ENCODE results near the gene TNRC18.

TNRC18 gene

DNA sequence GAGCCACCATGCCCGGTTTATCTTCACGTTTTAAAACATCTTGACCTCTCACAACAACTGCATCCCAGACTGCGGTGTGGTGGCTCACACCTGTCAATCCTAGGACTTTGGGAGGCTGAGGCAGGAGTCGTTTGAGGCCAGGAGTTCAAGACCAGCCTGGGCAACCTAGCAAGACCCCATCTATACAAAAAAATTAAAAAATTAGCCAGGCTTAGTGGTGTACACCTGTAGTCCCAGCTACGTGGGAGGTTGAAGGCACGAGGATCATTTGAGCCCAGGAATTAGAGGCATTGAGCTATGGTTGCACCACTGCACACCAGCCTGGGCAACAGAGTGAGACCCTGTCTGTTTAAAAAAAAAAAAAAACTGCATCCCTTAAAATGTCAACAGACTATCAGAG lies 20.2 kb downstream of the TNRC18 start:
- DNase-seq, result no peak

DNA sequence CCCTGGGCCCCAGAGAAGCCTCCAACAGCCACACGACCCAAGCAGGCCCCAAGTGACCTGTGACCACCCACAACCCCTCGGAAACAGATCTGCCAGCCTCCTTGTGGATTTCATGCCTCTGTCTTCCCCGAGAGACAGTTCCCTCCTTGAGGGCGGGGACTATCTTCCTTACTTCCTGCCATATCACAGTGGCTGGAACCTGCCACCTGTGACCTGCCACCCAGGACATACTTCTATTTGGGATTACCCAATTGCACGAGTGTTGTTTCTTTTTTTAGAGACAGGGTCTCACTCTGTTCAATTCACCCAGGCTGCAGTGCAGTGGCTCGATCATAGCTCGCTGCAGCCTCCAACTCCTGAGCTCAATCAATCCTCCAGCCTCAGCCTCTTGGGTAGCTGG lies 25.9 kb downstream of the TNRC18 start:
- DNase-seq, result no peak

DNA sequence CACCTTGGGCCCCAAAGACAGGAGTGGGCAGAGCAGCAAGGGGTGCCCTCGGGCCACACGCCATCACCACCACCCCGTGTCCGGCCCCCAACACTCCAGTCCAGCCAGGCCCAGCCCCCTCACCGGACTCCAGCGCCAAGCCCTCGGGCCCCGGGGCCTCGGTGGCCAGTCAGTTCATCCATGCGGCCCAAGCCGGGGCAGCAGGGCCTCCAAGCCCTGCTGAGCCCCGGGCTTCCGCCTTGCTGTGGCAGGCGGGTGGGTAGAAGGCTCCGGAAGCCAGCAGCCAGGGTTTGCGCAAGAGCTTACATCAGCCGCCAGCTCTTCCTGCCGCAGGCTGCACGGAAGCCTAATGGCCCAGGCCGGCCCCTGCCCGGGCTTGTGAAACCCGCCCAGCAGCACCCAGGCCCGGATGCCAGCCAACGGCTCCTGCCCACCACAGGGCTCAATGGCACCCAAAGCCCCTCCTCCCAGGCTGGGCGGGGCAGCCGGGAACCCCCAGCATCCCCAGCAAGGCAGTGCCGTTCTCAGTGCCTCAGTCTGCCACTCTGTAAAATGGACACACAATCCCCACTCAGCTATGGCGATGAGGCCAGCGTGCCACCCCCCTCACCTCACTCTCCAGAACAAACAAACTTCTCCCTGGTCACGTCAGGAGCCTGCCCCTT lies 26.5 kb downstream of the TNRC18 start:
- peak; percentile 99 for DNase-seq

DNA sequence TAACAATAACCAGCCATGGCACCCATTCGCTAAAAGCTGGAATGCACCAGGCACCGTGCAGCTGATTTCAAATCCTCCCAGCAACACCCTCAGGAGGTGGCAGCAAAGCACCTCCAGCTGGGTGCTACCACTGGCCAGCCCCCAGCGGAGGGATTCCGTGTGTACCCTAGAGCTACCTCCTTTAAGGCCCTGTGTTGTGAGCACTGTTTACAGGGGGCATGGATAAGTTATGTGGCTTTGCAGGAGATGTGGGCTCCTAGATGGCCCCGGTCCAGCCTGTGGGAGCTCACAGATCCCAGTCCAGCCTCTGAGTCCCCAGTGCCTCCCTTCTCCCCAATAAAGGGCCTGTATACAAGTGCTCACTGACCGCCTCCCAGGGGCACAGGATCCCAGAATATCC lies 27.1 kb downstream of the TNRC18 start:
- no peak for DNase-seq

DNA sequence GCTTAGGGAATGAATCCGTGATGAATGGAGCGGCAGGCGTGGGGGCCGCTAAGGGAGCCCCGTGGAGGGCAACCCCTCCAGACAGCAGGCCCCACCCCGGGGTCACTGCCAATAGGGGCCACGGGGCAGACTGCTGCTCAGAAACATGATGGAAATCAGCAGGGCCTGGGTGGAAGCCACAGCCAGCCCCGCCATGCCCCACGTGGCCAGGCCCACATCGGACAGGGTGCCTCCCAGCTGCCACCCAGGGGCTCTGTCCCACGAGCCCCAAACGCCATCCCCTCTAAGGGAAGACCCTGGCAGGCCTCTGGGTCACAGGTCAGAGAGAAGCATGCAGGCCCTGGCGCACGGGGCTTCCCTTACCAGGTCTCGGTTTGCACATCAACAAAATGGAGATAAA lies 28.4 kb downstream of the TNRC18 start:
- no peak for DNase-seq

DNA sequence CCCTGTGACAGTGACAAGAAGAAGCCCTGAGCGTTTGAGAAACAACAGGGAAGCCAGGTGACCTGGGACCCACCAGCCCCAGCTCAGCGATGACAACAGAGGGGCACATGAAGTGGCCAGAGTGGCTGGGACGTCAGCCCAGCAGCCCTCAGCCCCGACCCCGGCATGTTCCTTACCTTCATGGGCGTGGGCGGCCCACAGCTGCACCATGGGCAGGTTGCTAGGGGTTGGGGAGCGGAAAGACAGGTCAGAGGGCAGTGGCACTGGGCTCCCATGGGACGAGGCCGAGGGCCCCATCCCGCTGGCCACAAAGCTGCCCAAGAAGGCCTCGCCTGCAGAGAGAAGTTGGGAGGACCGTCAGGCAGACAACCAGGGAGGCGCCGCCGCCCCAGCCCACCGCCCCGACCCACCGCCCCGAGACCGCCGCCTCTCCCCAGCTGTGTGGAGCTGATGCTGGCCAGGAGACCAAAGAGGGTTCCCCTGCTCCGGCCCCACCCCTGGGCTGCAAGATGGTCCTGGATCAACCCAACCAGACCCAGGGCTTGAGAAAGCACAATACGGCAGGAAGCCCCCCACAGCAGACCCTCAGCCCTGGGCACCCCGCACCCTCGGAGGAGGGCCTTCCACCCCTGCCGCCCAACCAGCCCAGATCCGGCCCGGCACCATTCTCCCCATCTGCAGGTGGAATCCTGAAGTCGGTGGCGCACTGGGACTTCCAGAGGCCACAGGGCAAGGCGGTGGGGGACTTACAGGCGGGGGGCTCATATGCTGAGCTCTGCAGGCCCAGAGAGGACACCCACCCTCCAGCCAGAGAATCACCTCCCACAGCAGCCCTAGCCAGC lies 29.1 kb downstream of the TNRC18 start:
- DNase-seq, result no peak

DNA sequence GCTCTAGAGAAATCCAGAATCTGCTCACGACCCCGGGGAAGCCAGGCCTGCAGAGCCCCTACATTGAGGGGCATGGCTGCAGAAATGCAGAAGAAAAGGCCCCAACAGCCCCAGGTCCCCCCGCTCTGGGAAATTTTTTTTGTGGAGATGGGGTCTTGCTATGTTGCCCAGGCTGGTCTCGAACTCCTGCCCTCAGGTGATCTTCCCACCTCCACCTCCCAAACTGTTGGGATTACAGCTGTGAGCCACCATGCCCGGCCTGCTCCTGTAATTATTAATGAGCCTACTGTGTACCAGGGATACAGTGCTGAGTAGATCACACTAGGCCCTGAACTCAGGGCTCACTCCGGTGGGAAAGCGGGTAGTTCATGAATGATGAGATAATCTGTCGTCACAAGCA lies 29.9 kb downstream of the TNRC18 start:
- DNase-seq, result no peak

DNA sequence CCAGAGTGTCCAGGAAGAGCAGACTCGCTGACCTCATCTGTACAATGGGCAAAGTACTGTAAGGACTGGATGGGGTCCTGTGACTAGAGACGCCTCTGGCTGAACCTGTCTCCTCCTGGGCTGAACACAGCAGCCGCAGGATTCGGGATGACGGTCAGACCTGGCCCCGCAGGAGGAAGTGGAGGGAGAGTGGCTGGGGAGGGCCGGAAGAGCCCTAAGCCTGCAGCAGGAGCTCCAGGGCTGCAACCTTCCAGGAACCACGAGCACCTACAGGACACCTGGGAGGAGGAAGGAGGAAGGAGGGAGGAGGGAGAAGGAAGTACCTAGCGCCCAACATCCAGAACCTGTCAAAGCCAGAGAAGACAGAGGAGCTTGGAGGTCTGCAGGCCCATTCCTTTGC lies 30.3 kb downstream of the TNRC18 start:
- no peak for DNase-seq

DNA sequence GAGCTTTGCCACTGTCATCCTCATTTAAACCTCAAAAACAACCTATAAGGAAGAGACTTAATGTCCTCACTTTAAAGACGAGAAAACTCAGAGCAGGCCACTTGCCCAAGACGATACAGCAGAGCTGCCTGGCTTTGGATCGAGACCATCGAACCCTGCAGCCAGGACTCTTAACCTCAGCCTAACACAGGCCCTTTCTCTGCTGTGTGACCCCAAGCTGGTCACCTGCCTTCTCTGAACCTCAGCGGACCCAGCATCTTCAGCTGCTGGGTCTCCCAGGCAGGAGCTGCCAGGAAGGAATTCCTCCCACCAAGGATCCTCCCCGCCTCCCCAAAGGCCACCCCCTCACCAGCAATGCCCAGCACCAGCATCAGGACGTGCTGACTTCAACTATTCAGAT lies 32.7 kb downstream of the TNRC18 start:
- no peak for DNase-seq

DNA sequence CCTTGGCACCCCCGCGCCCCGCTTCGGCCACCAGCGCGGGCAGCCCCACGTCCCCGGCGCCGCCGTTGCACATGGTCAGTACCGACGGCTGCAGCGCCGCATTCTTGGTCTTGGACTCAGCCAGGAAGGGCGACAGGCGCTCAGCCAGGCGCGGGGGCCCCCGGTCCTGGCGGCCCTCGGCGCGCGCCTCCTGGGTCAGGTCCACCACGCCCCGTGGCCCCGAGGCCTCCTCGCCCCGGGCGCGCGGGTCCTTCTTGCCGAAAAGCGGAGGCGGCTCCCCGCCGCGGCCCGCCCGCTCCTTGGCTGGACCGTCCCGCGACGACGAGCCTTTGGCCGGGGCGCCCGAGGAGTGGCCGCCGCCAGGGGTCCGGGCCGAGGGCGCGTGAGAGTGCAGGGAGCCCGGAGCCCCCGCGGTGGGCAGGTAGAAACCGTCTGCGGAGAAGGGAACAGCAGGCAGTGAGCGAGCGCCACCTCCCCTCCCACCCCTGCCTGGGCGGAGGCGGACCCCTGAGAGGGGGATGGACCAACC lies 34.7 kb downstream of the TNRC18 start:
- no peak for DNase-seq

DNA sequence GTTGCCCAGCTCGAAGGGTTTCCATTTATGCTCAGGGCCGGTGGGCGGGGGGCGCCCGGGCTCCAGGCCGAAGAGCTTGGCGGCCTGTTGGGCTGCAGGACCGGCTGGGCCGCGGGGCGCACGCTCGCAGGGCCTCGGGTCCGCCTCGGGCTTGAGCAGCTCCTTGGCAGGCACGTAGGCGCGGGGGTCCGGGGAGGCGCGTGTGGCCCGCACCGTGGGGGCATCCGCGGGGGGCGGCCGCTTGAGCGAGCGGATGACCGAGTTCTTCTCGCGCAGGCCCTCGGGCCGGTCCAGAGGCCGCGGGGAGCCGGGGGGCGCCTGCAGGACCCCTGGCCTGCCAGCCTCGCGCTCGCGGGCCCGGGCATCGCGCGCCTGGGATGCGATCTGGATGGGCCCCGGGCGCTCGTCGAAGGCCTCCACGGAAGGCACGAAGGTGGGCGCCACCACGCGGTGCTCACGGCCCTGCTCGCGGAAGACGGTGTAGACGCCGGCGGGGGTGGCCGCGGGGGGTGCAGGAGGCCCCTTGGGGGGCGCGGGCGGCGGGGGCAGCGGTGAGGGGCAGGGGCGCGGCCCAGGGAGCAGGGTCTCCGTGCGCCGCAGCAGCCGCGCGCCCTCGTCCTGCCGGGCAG lies 35.2 kb downstream of the TNRC18 start:
- no peak for DNase-seq

DNA sequence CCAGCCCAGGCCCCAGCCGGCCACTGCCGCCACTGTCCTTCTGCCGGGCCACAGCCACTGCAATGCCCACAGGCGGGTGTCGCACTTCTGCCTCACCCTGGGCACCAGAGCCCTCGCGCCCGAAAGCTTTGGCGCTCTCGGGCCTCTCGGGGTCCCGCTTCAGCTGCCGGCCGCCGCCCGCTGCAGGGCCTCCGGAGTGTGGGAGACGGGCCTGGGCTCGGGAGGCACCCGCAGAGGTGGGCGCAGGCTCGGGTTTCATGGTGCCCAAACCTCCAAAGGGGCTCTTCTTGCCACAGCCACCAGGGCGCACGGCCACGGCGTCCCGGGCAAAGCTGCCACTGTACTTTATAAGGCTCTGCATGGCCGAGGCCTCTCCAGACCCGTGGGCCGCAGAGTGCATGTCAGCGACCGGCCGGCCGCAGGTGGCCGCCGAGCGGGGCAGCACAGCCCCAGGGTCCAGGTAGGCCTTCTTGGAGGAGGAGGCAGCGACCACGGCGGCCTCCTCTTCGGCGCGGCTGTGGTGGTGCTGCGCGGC lies 35.9 kb downstream of the TNRC18 start:
- no peak for DNase-seq

DNA sequence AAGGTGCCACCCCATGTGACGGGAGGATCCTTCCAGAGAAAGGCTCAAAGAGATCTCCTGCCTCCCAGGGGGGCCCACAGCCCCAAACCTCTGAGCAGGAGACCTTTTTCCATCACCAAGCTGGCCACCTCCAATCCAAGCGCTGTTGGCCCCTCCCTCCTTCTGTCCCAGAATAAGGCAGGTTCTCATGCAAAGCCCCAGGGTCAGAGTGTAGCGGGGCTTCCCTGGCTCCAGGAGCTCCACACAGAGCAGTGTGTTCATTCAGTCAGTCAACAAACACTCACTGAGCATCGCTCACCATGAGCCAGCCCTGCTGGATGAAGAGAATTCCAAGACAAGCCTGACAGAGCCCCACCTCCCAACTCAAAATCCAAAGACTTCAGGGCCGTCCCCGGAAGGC lies 39.0 kb downstream of the TNRC18 start:
- no peak for DNase-seq

DNA sequence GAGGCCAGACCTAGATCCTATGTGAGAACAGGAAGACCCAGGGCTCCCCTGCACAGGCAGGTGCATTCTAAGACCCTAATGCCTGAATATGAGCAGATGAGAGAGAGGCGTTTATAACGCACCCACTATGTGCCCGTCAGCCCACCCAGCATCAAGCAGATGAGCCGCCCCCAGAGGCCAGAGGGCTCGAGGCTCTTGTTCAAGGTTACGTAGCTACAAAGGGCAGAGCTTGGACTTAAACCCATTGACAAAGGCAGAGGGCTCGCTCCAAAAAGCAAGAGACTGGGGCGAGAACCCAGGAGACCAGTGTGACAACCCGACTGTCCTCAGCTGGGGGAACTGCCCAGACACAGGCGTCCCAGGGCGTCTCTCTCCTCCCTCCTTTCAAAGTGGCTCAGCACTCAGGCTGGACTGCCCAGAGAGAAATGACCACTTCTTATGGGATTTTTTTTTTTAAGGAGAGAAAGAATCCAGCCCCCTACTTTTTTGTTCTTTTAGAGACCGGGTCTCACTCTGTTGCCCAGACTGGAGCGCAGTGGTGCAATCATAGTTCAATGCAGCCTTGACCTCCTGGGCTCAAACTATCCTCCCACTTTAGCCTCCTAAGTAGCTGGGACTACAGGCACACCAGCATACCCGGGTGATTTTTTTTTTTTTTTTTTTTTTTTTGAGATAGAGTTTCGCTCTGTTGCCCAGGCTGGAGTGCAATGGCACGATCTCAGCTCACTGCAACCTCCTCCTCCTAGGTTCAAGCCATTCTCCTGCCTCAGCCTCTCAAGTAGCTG lies 40.1 kb downstream of the TNRC18 start:
- DNase-seq, result no peak

DNA sequence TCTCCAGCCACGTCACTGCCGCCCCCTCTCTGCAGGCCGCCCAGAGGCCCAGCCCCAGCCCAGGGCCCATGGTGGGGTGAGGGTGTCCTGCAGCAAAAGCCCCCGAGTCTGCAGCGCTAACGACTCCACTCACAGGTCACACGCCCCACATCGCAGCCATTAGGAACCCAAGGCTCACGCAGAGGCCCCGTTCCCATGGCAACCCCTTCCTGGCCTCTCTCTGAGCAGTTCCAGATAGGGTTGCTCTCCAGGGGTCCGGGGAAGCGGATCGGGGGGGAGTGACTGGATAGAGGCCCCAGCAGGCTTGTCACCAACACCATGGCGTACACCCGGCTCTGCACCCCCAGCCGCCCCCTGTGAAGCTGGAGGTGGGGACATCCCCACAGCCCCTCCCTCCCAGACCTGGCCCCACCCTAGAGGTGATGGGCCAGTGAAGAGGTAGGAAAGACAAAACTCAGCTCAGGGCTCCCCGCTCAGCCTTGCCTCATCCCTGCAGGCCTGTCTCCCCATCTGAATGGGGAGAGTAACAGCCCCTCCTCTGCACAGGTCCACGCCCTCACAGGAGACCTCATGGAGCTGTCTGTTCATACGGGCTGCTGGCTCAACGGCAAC lies 41.2 kb downstream of the TNRC18 start:
- no peak for DNase-seq

DNA sequence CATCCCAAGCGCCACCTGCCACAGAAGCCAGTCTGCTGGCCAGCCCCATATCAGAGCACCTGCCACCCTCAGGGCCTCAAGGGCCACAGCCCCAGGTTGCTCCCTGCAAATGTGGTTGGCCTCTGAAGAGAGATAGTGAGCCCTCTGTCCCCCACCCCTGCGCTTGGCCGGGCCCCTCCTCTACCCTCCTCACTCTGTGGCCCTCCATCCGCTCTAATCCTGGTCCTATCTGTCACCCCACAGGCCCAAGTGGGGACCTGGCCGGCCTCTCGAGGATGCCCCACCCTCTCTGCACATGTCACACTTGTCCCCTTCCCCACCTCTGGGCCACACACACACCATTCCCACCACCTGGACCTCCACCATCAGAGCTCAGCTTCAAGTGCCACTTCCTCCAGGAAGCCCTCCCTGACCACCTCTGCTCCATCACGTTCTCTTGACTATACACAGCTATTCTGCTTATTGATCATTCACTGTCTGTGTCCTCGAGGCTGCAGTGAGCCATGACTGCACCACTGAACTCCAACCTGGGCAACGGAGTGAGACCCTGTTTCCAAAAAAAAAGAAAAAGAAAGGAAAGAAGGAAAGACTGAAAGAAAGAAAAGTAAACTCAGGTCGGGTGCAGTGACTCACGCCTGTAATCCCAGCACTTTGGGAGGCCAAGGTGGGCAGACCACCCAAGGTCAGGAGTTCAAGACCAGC lies 42.4 kb downstream of the TNRC18 start:
- DNase-seq, result no peak

DNA sequence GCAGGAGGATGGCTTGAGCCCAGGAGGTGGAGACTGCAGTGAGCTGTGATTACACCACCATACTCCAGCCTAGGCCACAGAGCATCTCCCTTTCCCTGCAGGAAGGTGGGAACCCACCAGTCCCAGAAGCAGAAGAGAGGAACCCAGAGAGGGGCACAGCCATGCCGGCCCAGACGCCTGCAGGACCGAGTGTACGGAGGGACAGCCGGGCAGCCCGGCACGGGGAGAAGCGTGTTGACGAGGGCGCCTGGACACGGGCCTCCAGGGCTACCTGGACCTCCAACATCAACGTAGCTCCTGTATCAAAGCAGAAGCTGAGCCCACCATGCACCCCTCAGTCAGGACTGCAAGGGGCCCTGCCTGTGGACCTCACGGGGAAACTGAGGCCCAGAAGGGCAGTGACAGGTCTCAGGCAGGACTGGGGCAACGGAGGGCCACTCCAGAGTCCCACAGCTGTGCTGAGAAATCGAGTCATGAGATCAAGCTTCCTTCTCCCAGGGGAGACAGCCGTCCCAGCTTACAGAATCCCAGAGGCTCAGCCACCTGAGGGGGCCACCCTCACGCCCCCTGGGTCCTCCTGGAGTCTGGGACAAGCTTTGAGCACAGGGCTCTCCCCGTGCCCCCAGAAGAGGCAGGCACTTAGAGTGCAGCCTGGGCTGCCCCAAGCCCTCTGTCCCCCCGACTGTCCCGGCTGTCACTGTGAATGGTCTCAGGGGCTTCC lies 43.1 kb downstream of the TNRC18 start:
- DNase-seq, result no peak

DNA sequence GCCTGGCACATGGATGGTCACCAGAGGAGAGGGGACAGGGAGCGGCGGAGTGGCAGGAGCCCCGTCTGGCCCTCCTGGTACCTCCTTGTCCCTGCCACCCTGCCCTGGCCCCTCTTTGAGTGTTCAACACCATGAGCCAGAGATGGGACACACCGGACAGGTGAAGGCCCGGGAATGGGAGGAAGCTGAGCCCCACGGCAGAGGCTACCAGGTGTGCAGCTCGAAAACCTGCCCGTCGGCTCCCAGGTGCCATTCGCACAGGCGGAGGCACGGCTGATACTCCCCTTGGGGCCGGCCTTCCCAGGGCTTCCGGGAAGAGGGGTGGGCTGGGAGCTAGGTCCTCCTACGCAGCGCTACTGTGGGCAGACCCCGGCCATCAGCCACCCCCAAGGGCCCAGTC lies 44.1 kb downstream of the TNRC18 start:
- DNase-seq, result no peak

DNA sequence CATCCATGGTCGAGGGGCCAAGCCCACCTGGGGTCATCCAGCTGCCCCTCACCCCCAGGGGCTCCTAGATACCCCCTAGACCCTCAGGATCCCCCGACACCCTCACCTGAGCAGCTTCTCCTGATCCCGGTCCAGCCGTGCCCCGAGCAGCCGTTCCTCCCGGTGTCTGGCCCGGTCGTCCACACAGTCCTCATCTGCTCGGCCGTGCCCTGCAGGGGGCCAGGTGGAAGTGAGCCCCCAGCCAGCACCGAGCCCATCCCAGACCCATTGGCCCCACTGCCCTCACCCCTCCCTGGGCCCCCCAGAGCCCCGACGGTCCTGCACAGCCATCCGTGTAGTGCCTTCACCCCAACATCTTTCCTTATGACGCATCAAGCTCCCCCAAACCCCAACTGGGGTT lies 45.8 kb downstream of the TNRC18 start:
- DNase-seq, result no peak

DNA sequence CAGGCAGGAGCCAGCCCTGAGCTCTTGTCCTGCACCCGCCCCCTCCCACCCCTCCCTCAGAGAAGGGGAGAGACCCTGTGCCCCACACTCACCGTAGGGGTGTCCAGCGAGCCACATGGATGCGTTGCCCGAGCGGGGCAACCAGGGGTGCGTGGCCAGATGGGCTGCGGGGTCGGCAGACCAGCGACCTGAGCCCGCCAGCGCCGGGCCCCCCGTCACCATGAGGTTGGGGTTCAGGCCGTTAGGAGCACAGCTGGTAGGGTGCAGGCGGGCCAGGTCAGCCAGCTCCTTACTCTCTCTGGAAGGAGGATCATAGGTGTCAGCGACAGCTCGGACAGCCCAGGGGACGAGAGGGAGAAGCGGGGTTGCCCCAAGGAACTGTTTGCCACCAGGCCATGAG lies 46.4 kb downstream of the TNRC18 start:
- no peak for DNase-seq

DNA sequence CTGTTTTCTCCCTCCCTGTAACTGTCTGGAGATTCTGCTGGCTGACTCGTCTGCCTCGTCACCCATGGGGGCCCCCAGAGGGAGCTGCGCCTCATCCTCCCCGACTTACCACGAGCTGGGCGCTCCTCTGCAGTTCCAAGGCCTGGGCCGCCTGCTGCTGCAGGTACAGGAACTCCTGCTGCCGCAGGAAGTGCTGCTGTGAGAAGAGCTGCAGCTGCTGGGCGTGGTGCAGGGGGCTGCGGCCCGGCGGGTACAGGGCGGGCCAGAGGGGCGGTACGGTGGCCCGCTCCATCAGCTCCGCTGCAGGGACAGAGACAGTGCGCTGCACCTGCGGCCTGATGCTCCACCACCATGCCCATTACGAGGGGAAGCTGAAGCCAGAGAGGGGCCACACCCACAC lies 47.7 kb downstream of the TNRC18 start:
- no peak for DNase-seq

All from GDM1 (cell line).